GM23338 (cell line): ENCODE results near the gene PIK3R5.

Source experiments
- EZH2 ChIP-seq: fragments of 200-600 bp; sonication (generic); IDR thresholded peaks from one replicate; pipeline ENCODE4 v1.8.0; 2017; ENCODE audit warnings: antibody characterized with exemption, mild to moderate bottlenecking, low read depth; ENCODE audit not compliant: unreplicated experiment
- EZH2phosphoT487 ChIP-seq: fragments of 200-600 bp; sonication (generic); IDR thresholded peaks from one replicate; pipeline ENCODE4 v1.8.1; 2018; ENCODE audit warnings: antibody characterized with exemption; ENCODE audit not compliant: unreplicated experiment
- POLR2AphosphoS5 ChIP-seq: IDR thresholded peaks from 2 replicates; pipeline ENCODE4 v1.6.1; 2016; ENCODE audit warnings: antibody characterized with exemption, low read depth
- STAT1 ChIP-seq: IDR thresholded peaks from one replicate; pipeline ENCODE4 v1.6.1; 2016; ENCODE audit warnings: antibody characterized with exemption; ENCODE audit not compliant: unreplicated experiment
- TF ChIP-seq, protein P1 (sequence below): fragments of 250-450 bp; sonication (Bioruptor Pico); IDR thresholded peaks from 2 replicates; pipeline ENCODE4 v1.5.0; 2020; ENCODE audit warnings: mild to moderate bottlenecking, moderate library complexity
- TF ChIP-seq, protein P2 (sequence below), 2 experiments: fragments of 200-600 bp in 1 of 2; sonication (generic) in 1 of 2; conservative IDR thresholded peaks; 2 replicates each; pipeline versions ENCODE4 v1.5.1 to v1.6.1; 2016 to 2017; ENCODE audit warnings: antibody characterized with exemption in 2 of 2, low read depth in 2 of 2, mild to moderate bottlenecking in 2 of 2, moderate library complexity in 1 of 2

DNA sequence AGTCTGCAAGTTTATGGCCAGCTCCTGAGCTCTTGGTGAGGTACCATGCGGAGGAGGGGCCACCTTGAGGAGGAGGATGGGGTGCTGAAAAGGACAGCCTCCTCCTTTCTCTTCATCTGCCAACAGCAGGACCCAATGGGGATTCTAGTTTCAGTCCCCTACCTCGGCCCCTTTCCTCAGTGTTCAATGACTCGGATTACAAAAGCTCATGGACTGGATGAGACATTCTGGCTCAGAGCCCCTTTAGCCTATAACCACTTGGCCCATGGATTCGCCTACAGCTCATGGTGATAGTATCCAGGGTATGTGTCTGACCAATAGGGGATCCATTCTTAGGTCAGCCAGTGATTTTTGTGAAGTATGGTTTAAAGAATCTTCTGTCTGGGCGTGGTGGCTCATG is 89.5 kb downstream of the PIK3R5 start:
- no peak for TF ChIP-seq EZH2phosphoT487
- TF ChIP-seq, protein P1, sequence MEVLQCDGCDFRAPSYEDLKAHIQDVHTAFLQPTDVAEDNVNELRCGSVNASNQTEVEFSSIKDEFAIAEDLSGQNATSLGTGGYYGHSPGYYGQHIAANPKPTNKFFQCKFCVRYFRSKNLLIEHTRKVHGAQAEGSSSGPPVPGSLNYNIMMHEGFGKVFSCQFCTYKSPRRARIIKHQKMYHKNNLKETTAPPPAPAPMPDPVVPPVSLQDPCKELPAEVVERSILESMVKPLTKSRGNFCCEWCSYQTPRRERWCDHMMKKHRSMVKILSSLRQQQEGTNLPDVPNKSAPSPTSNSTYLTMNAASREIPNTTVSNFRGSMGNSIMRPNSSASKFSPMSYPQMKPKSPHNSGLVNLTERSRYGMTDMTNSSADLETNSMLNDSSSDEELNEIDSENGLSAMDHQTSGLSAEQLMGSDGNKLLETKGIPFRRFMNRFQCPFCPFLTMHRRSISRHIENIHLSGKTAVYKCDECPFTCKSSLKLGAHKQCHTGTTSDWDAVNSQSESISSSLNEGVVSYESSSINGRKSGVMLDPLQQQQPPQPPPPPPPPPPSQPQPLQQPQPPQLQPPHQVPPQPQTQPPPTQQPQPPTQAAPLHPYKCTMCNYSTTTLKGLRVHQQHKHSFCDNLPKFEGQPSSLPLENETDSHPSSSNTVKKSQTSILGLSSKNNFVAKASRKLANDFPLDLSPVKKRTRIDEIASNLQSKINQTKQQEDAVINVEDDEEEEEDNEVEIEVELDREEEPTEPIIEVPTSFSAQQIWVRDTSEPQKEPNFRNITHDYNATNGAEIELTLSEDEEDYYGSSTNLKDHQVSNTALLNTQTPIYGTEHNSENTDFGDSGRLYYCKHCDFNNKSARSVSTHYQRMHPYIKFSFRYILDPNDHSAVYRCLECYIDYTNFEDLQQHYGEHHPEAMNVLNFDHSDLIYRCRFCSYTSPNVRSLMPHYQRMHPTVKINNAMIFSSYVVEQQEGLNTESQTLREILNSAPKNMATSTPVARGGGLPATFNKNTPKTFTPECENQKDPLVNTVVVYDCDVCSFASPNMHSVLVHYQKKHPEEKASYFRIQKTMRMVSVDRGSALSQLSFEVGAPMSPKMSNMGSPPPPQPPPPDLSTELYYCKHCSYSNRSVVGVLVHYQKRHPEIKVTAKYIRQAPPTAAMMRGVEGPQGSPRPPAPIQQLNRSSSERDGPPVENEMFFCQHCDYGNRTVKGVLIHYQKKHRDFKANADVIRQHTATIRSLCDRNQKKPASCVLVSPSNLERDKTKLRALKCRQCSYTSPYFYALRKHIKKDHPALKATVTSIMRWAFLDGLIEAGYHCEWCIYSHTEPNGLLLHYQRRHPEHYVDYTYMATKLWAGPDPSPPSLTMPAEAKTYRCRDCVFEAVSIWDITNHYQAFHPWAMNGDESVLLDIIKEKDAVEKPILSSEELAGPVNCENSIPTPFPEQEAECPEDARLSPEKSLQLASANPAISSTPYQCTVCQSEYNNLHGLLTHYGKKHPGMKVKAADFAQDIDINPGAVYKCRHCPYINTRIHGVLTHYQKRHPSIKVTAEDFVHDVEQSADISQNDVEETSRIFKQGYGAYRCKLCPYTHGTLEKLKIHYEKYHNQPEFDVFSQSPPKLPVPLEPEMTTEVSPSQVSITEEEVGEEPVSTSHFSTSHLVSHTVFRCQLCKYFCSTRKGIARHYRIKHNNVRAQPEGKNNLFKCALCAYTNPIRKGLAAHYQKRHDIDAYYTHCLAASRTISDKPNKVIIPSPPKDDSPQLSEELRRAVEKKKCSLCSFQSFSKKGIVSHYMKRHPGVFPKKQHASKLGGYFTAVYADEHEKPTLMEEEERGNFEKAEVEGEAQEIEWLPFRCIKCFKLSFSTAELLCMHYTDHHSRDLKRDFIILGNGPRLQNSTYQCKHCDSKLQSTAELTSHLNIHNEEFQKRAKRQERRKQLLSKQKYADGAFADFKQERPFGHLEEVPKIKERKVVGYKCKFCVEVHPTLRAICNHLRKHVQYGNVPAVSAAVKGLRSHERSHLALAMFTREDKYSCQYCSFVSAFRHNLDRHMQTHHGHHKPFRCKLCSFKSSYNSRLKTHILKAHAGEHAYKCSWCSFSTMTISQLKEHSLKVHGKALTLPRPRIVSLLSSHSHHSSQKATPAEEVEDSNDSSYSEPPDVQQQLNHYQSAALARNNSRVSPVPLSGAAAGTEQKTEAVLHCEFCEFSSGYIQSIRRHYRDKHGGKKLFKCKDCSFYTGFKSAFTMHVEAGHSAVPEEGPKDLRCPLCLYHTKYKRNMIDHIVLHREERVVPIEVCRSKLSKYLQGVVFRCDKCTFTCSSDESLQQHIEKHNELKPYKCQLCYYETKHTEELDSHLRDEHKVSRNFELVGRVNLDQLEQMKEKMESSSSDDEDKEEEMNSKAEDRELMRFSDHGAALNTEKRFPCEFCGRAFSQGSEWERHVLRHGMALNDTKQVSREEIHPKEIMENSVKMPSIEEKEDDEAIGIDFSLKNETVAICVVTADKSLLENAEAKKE (CRISPR knock-in tag): no peak
- TF ChIP-seq EZH2: no peak
- TF ChIP-seq, protein P2, sequence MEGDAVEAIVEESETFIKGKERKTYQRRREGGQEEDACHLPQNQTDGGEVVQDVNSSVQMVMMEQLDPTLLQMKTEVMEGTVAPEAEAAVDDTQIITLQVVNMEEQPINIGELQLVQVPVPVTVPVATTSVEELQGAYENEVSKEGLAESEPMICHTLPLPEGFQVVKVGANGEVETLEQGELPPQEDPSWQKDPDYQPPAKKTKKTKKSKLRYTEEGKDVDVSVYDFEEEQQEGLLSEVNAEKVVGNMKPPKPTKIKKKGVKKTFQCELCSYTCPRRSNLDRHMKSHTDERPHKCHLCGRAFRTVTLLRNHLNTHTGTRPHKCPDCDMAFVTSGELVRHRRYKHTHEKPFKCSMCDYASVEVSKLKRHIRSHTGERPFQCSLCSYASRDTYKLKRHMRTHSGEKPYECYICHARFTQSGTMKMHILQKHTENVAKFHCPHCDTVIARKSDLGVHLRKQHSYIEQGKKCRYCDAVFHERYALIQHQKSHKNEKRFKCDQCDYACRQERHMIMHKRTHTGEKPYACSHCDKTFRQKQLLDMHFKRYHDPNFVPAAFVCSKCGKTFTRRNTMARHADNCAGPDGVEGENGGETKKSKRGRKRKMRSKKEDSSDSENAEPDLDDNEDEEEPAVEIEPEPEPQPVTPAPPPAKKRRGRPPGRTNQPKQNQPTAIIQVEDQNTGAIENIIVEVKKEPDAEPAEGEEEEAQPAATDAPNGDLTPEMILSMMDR (conservative IDR thresholded peaks at IDR 0.05; ENCODE audit: low read depth in 2 of 2): no peak
- TF ChIP-seq POLR2AphosphoS5: no peak
- no peak for TF ChIP-seq STAT1
